ENCODE results near the gene HARBI1. TPM values are rescaled to one million over a fixed set of nuclear protein-coding genes. Genes with fewer than 3 reads are reported as not detected.
"Not testable (repeated sequence)": the region's sequence is repeated elsewhere in the genome, so short reads cannot be mapped to it uniquely, and the experiment has no call there.

The HARBI1 gene
- total RNA-seq, 1 experiment from 2014 or later = 5.8 TPM

DNA sequence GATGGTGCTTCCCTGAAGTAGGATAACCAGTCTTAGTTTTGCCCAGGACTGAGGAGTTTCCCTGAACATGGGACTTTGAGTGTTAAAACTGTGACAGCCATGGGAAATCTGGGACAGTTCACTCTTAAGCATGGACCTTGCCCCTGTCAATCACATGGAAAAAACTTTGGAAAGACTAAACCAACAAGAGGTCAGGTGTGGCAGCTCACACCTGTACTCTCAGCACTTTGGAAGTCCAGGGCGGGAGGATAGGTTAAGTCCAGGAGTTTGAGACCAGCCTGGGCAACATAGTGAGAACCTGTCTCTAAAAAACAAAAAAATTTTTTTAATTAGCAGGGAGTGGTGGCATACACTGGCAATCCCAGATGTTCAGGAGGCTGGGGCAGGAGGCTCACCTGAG lies 19.9 kb downstream of the HARBI1 start:
- DNase-seq (ENCODE audit: low spot score) = no peak

DNA sequence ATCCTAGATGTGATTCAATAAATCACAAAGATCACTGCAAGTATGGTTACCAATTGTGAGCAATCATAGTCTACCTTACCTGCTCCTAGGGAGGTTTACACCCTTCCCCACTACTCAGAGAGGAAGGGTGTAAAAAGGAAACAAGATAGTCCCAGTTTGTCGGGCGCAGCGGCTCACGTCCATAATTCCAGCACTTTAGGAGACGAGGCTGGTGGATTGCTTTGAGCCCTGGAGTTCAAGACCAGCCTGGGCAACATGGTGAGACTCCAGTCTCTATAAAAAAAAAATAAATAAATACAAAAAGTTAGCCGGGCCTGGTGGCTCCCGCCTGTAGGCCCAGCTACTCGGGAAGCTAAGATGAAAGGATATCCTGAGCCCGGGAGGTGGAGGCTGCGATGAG lies 22.2 kb downstream of the HARBI1 start:
- no peak for DNase-seq (ENCODE audit: low spot score)

DNA sequence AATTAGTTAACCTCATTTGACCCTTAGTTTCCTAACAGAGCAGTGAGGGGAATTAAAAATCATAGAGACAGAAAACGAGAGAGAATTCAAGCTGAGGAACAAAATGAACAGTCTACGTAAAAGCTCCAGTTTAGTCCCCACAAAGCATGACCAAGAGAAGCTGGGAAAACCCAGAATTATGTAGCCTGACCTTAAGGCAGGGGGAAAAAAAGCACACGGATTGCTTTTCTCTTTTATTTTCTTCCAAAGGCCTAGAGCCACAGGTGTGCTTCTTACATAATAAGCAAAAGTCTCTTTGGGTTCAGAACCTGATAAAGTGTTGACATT lies 22.7 kb downstream of the HARBI1 start:
- no peak for DNase-seq (ENCODE audit: low spot score)

DNA sequence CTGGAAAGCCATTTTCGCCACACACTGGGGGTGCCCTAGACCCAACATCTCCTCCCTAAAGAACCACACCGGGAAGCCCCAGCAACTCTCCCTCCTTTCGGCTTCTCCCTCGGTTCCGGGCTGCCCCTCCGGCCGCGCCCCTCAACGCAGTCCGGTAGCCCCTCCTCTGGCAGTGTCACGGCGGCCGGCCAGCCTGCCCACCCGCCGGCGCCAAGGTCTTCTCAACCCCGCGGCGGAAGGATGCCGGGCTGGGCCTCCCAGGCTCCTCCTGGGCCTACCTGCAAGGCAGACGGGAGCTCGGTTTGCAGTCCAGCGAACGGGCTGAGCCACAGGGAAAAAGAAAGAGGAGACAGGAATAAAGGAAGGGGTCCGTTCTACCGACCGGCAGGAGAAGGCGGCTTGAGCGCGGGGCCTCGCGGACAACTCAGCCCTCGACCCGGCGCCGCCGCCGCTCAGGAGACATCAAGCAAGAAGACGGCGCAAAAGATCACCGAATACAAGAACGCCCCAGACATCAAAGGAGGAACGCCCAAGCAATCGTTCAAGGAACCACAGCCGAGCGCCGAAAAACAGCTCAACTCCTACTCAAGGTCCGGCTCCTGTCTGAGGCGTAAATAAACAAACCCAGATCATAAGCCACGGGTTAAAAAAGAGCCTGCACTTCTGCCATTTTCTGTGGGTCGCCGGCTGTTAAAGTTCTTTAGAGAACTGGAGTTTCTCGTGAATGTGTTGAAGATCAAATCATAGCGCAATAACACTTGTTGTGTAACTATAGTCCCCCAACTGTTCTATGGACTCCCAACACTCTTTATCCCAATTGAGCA lies 23.3 kb downstream of the HARBI1 start, which contains the start of gene AMBRA1:
Gene AMBRA1, minus strand, starts transcription at position 474 of the 824 bp plus-strand sequence. CDS start 45,643 bp downstream, outside the sequence.
- DNase-seq (ENCODE audit: low spot score) = peak; percentile 93

DNA sequence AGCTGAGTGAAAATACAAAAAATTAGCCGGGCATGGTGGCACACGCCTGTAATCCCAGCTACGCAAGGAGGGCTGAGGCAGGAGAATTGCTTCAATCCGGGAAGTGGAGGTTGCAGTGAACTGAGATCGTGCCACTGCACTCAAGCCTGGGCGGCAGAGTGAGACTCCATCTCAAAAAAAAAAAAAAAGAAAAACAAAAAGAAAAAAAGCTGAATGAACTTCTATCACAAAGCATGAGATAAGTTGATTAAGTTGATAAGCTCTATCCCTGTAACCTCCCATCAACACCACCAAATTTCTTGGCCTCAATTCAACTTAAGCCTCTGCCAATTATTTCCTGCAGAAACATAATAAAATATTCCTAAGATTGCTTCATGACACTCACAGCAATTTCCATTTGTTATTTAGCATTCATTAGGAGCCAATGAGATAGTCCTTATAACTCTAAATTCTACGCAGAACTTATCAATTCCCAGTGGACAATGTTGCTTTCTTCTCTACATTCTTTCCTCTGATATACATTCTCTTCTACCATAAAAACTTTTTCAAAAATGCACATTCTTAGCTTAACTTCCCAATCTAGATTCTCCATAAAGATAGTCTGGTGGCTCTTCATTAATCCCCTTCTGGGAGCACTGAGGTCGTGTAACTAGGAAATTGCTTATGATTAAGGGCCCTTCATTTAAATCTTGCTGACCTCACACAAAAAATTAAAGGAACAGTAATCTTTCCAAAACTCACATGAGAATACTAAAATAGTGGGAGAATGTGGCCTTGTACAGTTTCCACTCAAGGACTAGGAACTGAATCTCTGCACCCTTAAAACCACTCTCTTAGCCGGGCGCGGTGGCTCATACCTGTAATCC lies 26.1 kb downstream of the HARBI1 start:
- no peak for DNase-seq (ENCODE audit: low spot score)

DNA sequence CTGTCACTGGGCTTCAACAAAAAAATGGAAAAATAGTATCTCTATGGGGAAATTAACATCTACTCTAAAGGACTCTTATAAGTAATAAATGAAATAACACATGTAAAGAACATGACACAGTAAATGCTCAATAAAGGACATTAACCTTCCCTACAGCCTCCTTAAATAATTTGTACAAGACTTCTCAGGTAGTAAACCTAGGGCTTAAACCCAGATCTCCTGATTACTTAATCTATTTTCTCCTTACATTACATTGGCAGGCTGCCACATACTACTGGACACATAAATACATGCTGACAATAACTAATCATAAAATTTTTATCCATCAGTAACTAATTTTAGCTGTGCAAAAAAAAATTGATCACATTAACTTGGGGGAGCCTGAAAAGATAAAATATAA lies 28.1 kb downstream of the HARBI1 start:
- no peak for DNase-seq (ENCODE audit: low spot score)

DNA sequence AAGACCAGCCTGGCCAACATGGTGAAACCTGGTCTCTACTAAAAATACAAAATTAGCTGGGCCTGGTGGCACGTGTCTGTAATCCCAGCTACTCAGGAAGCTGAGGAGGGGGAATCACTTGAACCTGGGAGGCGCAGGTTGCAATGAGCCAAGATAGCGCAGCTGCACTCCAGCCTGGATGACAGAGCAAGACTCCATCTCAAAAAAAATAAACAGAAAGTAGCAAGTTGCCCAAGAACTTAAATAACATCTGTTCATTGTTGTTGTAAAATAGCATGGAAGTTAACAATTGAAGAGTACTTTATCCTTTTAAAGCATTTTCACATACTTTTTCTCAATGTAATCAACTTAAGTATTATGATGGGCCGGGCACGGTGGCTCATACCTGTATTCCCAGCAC lies 28.9 kb downstream of the HARBI1 start:
- no peak for DNase-seq (ENCODE audit: low spot score)

DNA sequence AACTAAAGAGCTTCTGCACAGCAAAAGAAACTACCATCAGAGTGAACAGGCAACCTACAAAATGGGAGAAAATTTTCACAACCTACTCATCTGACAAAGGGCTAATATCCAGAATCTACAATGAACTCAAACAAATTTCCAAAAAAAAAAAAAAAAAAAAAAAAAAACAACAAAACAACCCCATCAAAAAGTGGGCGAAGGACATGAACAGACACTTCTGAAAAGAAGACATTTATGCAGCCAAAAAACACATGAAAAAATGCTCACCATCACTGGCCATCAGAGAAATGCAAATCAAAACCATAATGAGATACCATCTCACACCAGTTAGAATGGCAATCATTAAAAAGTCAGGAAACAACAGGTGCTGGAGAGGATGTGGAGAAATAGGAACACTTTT lies 33.5 kb downstream of the HARBI1 start:
- DNase-seq (ENCODE audit: low spot score) = not testable (repeated sequence)

DNA sequence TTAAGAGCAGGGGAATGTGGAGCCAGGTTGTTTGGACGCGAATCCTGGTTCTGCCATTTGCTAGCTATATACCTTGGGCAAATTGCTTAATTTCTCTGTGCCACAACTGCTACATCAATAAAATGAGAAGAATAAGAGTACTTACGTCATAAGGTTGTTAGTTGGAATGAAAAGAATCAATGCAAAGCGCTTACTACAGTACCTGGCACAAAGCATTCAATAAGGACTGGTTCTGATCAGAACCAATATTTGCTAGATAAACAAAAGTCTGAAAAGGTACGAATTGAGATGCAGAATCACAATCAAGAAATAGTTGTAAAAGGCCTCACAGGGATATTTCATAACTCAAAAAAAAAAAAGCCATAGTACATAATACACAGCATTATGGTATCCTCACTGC lies 34.4 kb downstream of the HARBI1 start:
- DNase-seq (ENCODE audit: low spot score) = no peak

DNA sequence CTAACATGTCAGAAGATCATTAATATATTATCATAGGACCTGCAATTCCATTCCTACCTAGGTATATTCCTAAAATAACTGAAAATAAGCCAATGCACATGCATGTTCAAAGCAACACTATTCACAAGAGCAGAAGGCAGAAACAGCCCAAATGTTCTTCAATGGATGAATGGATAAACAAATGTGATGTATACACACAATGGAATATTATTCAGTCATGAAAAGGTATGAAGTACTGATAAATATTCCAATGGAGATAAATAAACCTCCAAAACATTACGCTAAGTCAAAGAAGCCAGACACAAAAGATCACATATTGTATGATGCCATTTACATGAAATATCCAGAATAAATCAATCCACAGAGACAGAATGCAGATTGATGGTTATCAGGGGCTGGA lies 40.0 kb downstream of the HARBI1 start:
- DNase-seq (ENCODE audit: low spot score) = no peak

DNA sequence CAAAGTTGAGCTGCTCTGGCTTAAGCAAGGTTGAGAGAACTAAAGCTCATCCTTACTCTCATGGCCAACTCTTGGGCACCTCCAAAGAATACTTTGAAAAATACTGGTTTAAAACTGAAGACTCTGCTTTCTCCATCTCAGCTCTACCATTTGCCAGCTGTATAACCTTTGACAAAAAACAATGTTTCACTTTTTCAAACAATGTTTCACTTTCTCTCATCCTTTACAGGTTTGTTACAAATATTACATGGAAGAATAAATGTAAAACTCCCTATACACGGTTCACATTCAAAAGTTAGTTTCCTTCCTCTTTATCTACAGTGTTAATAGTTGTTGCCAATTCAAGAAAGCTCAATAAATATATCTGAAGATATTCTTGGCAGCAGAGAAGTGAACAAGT lies 42.4 kb downstream of the HARBI1 start:
- DNase-seq (ENCODE audit: low spot score) = no peak

DNA sequence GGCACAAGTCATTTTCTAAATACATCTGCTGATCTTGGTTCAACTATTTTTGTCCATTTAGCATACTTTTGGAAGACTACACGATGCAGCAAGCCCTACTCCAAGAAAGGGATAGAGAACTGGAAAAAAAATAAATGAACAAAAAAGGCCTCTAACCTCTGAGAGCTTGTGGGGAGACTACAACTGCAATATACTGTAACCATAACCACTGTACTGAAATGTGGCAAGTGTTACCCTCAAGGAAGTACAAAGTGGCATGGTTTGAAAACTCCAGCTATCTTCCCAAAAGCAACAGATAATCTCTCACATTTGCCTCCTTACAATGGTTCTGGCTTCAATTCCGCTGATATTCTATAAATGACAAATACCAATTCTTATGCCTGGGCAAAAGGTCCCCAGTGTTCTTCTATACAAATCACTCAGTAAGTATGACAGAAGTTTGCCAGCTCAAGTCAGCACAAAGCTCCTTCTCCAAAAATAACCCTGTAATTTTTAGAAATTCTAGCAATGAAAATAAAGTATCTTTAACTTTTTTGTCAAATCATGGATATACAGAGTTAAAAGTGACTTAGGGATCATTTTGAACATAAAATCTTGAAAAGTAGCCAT lies 46.1 kb downstream of the HARBI1 start:
- no peak for DNase-seq (ENCODE audit: low spot score)

DNA sequence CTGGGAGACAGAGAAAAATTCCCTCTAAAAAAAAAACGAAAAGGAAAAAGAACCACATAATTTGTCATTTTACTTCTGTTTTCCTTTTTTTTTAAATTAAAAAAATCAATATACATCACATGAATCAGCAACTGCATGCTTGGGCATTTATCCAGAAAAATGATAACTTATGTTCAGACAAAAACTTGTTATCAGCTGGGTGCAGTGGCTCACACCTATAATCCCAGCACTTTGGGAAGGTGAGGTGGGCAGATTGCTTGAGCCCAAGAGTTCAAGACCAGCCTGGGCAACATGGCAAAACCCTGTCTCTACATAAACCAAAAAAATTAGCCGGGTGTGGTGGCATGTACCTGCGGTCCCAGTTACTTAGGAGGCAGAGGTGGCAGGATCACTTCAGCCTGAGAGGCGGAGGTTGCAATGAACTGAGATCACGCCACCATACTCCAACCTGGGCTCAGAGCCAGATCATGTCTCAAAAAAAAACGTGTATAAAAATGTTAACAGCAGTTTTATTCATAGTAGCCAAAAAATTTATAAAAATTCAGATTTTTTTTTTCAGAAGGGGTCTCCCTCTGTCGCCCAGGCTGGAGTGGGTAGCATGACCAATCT lies 51.7 kb downstream of the HARBI1 start:
- no peak for DNase-seq (ENCODE audit: low spot score)

DNA sequence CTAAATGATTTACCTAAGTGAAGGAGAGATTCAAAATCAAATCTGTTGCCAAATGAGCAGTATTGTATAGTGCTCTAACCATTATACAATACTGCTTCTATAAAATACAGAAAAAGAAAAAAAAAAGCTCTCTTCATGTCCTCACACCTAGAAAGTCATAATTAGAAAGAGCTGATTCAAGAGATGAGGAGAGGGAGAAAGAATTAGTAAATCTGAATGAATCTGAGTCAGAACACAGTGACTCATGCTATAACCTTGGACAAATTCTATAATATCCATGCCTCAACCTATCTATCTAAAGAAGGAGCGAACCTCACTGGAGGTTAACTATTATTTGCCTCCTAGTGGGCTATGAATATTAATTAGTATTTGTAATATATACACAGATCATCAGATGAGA lies 52.6 kb downstream of the HARBI1 start:
- DNase-seq (ENCODE audit: low spot score) = no peak

DNA sequence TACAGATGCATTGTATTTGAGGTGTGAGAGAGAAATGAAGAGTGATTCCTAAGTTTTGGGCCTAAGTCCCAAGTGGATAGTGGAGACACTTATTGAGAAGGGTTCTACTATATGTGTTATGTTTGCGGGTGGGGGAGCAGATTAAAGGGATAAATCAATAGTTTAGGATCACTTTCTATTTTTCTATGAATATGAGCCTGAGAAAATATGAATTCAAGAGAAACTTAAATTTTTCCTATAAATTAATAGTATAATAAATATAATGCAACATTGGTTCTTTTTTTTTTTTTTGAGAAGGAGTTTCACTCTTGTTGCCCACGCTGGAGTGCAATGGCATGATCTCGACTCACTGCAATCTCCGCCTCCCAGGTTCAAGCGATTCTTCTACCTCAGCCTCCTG lies 54.5 kb downstream of the HARBI1 start:
- no peak for DNase-seq (ENCODE audit: low spot score)

DNA sequence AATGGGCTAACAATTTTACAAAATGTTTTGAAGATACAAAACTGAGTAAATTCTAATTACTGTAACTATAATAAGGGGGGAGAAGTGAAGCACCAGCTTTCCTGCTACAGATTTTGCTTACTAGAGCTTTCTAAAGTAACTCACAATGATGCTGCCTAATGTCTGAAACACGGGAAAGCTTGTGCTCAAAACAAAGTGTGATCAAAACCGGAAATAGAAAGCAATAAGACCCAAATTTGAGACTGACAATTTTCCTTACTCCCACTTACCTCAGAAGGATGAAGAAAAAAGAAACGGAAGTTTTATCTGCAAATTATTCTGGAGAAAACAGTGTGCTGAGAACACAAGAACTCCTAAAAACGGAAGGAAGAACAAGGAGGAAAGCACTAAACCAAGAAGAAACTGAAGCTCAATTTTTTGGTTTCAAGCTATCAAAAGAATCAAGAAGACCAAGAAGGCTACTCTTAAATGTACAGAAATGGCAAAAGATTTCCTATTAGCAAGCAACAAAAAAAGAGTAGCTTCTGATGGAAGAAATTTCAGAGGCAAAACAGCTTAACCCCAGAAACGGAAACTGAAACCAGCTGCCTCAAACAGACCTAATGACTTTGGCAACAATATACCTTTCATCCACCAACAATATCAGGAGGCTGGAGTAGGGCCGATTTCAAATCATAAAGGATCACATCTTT lies 56.6 kb downstream of the HARBI1 start:
- DNase-seq (ENCODE audit: low spot score) = peak; percentile 36

DNA sequence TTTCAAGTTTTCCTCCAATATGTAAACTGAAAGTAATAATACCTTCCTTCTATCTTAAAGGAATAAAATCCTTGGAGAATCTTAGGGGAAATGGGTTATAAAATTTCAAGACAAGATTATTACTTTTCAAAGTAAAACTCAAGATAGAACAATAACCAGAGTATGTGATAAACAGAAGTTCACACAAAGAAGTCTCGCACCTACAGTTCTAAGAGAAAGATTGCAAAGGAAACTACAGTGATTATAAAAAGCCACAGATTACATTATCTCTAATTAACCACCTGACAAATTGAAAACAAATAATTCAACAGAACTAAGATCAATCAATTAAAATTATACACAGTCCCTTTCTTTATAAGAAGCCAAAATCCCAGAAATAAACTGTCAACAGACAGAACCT lies 57.2 kb downstream of the HARBI1 start:
- DNase-seq (ENCODE audit: low spot score) = no peak

DNA sequence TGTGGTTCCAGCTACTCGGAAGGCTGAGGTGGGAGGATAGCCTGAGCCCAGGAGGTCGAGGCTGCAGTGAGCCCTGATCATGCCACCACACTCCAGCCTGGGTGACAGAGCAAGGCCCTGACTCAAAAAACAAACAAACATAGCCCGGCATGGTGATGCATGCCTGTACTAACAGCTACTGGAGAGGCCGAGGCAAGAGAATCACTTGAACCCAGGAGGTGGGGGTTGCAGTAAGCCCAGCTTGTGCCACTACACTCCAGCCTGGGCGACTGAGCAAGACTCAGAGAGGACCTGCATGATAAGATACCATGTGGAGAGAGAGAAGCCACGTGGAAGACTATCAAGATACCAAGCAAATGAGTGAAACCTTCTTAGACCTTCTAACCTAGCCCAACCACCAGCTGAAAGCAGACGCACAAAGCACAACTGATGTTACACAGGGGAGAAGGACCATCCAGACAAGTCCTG lies 59.3 kb downstream of the HARBI1 start:
- DNase-seq (ENCODE audit: low spot score) = peak; percentile 28

DNA sequence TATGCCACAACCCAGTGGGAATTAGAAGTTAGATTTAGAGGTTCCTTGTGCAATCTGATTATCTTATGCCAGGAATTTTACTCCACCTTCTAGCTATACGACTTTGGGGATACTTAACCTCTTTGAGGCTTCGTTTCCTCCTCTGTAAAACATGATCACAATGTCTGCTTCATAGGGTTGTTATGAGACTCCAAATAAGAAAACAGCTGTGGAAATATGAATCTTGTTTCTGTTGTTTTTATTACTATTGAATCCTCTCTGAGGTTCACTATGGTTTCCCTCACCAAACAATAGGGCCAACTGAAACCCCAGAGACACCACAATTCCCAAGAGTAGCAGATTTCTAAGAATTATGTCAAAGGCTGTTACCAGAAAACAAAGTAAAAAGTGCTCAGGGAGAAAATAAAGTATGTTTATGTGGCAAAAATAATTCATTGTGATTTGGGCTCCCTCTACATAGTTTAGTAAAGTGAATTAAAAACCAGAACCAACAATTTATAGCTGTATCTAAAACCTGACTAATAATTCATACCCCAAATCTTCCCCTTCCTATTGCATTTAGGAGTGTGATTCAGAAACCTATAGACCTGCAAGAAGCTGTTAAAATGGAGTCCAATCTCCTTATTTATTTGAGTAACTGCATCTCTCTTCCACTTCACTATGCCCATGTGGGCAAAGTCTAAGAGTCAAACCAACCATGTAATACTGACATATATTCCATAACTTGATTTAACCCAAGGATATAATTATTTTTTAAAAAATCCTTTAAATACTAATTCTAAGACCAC lies 61.6 kb downstream of the HARBI1 start:
- no peak for DNase-seq (ENCODE audit: low spot score)
